ENCODE results near the gene CD300LD. TPM values are rescaled to one million over a fixed set of nuclear protein-coding genes. Genes with fewer than 3 reads are reported as not detected.

CD300LD gene
- total and polyA plus RNA-seq, 2 of the 8 experiments (the other 6 are each of a cell fraction or from before 2014, with no cell fraction given) = not detected

DNA sequence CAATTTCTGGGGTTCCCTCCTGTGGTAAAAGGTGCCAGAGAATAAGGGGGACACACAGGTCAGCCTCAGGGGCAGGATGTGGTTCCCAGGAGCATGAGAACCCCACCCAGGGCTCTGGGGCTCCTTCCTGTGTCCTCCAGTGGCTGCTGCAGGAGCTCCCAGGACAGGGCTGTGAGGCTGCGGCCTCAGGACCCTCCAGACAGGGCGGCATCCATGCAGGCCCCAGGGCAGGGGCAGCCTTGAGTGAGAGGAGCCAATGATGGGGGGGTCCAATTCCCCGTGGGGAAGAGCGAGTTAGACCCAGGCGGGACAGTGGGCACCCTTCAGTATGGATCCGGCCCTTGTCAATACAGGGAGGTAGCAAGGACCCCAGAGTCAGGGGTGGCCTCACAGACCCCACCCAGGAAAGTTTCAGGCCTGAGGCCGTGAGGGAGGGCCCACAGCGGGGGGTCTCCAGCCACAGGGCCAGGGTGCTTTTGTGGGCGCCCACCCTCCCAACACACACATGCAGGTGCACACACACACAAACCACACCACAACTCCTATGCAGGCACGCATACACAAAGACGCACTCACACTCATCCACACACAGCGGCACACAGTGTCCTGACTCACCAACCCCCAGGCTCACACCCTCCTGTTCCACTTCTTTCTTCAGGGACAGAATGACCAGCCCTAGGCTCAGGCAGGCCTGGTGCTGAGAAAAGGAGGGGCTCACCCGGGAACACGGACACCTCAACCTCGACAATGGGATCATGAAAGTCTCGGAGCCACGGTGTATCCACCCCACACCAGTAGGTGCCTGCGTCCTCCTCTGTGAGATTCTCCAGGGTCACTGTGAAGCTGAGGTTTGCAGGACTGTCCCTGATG is 48.0 kb downstream of the CD300LD start:
- FAIRE-seq = no peak
- 89% methylated on average over 18 of the region's 18 CpGs; no CpG with 5 or more reads in 1 of the 2 experiments for WGBS, 2 experiments (ENCODE audit: extremely low coverage in 1 of 2, insufficient coverage in 1 of 2, insufficient read length in 1 of 2, insufficient replicate concordance in 2 of 2, low coverage in 1 of 2, low lambda C conversion rate in 2 of 2, missing lambda C conversion rate in 1 of 2)
- no peak overlapping the region for H3K4me3 ChIP-seq (ENCODE audit: extremely low read depth in 1 of 4, insufficient read depth in 2 of 4, low read depth in 3 of 4, low read length in 4 of 4)
- TF ChIP-seq KDM4A (IDR thresholded peaks at IDR 0.05; ENCODE audit: low read depth, low read length, severe bottlenecking) = no peak
- TF ChIP-seq JUN (IDR thresholded peaks at IDR 0.05; ENCODE audit: low read depth, low read length) = no peak
- TF ChIP-seq JUND (IDR thresholded peaks at IDR 0.05; ENCODE audit: low read length) = no peak
- no peak for TF ChIP-seq ASH2L (IDR thresholded peaks at IDR 0.05; ENCODE audit: low read length)
- TF ChIP-seq SIN3A (conservative IDR thresholded peaks at IDR 0.05 in 1 of 2, IDR thresholded peaks at IDR 0.05 in 1 of 2; ENCODE audit: low read depth in 1 of 2, low read length in 2 of 2) = no peak
- no peak for TF ChIP-seq CEBPB (IDR thresholded peaks at IDR 0.05; ENCODE audit: low read depth, low read length)
- no peak for TF ChIP-seq EGR1 (IDR thresholded peaks at IDR 0.05; ENCODE audit: borderline replicate concordance, low read depth, low read length)
- no peak for TF ChIP-seq EP300 (IDR thresholded peaks at IDR 0.05; ENCODE audit: borderline replicate concordance in 1 of 2, low read depth in 2 of 2, low read length in 2 of 2)
- TF ChIP-seq SIX5 (IDR thresholded peaks at IDR 0.05; ENCODE audit: low read depth, low read length) = no peak
- no peak for TF ChIP-seq HDAC2 (IDR thresholded peaks at IDR 0.05; ENCODE audit: borderline replicate concordance in 1 of 2, low read depth in 2 of 2, low read length in 2 of 2)
- TF ChIP-seq NANOG (IDR thresholded peaks at IDR 0.05; ENCODE audit: insufficient read depth, low read depth, low read length, poor library complexity, severe bottlenecking) = no peak
- no peak for TF ChIP-seq PHF8 (conservative IDR thresholded peaks at IDR 0.05; ENCODE audit: low read depth, low read length)

More for the DNA sequence above, 48.0 kb downstream of the CD300LD start:
- Histone ChIP-seq H4K5ac (ENCODE audit: insufficient read length, low read depth, low read length) (no peak overlapping the region), H2BK15ac (ENCODE audit: low read length) (no peak overlapping the region), H4K20me1 (replicated peaks in 1 of 2; ENCODE audit: control insufficient read depth in 1 of 2, insufficient read depth in 2 of 2, low read length in 2 of 2) (peaks cover 0 to 2% of the 10 kb centered on the region in 2 experiments), H3K18ac (ENCODE audit: extremely low read depth, low read length) (no peak overlapping the region), H3K27me3 (replicated peaks in 1 of 4; ENCODE audit: control insufficient read depth in 3 of 4, extremely low read depth in 1 of 4, insufficient read depth in 3 of 4, low read length in 3 of 4) (no peaks in the 10 kb centered on the region; a peak in 1 of 7 replicates), H3K79me2 (ENCODE audit: control insufficient read depth in 1 of 2, insufficient read depth in 2 of 2, low read length in 2 of 2) (no peaks in the 10 kb centered on the region), H3K23ac (ENCODE audit: insufficient read length) (no peak overlapping the region), H3K79me1 (ENCODE audit: low read depth, low read length) (no peaks in the 10 kb centered on the region), H2BK5ac (ENCODE audit: low read depth, low read length) (no peak overlapping the region), H4K91ac (replicated peaks; ENCODE audit: insufficient read length, low read length) (no peak overlapping the region), H2BK120ac (replicated peaks; ENCODE audit: low read depth, low read length) (no peak overlapping the region), H3K36me3 (ENCODE audit: control insufficient read depth in 2 of 4, insufficient read depth in 4 of 4, low read length in 3 of 4) (no peaks in the 10 kb centered on the region), H2BK12ac (ENCODE audit: low read depth, low read length) (no peak overlapping the region), H3K4me1 (replicated peaks in 1 of 4; ENCODE audit: control insufficient read depth in 3 of 4, insufficient read depth in 4 of 4, low read length in 3 of 4) (no peaks in the 10 kb centered on the region), H3K9ac (replicated peaks in 1 of 4; ENCODE audit: extremely low read depth in 1 of 4, low read depth in 3 of 4, low read length in 3 of 4) (no peak overlapping the region), H3K9me3 (ENCODE audit: insufficient read depth in 2 of 2, low read depth in 1 of 2, low read length in 1 of 2) (no peaks in the 10 kb centered on the region), H2BK20ac (ENCODE audit: low read length) (no peak overlapping the region), H3K4ac (replicated peaks; ENCODE audit: insufficient read length, low read depth, low read length) (no peak overlapping the region), H4K8ac (ENCODE audit: extremely low read depth, insufficient read depth, low read length) (no peak overlapping the region), H2AFZ (ENCODE audit: low read length) (no peak overlapping the region), H3K56ac (replicated peaks; ENCODE audit: insufficient read length, low read depth, low read length) (no peak overlapping the region), H2AK5ac (ENCODE audit: low read depth, low read length) (no peak overlapping the region), H3K23me2 (ENCODE audit: low read depth, low read length) (0 out of 2 replicates have a peak, but pooled peaks cover 2% of the 10 kb centered on the region), H3K27ac (ENCODE audit: low read depth, low read length) (no peak overlapping the region), H3K14ac (ENCODE audit: insufficient read length) (no peak overlapping the region), H3K4me2 (ENCODE audit: insufficient read depth in 1 of 2, low read depth in 2 of 2, low read length in 2 of 2) (no peak overlapping the region)
- ChIA-PET POLR2A (ENCODE audit: partially characterized antibody) (no interaction called here), CTCF (ENCODE audit: partially characterized antibody) (interaction anchor here (0.7 to 1.0 kb wide), 5 partner anchors 17 to 239 kb away, joined by 3 to 4 read pairs (median 3); no protein-coding TSS in a partner anchor)
- no peak for DNase-seq (ENCODE audit: low read depth in 1 of 2, low spot score in 2 of 2)

Measured in H1 (cell line).